GM20431 (cell line): ENCODE measurements around the gene NF1.
"Not testable (repeated sequence)": the region's sequence is repeated elsewhere in the genome, so short reads cannot be mapped to it uniquely, and the experiment has no call there.

ENCODE experiments used
- in situ Hi-C: fragments of 300-500 bp; cut with MseI, MboI; formaldehyde crosslinking; loops from one replicate; pipeline ENCODE4 v1.15.0; 2020; ENCODE audit warnings: low sequenced_read_pairs; ENCODE audit not compliant: unreplicated experiment

NF1 gene, protein sequence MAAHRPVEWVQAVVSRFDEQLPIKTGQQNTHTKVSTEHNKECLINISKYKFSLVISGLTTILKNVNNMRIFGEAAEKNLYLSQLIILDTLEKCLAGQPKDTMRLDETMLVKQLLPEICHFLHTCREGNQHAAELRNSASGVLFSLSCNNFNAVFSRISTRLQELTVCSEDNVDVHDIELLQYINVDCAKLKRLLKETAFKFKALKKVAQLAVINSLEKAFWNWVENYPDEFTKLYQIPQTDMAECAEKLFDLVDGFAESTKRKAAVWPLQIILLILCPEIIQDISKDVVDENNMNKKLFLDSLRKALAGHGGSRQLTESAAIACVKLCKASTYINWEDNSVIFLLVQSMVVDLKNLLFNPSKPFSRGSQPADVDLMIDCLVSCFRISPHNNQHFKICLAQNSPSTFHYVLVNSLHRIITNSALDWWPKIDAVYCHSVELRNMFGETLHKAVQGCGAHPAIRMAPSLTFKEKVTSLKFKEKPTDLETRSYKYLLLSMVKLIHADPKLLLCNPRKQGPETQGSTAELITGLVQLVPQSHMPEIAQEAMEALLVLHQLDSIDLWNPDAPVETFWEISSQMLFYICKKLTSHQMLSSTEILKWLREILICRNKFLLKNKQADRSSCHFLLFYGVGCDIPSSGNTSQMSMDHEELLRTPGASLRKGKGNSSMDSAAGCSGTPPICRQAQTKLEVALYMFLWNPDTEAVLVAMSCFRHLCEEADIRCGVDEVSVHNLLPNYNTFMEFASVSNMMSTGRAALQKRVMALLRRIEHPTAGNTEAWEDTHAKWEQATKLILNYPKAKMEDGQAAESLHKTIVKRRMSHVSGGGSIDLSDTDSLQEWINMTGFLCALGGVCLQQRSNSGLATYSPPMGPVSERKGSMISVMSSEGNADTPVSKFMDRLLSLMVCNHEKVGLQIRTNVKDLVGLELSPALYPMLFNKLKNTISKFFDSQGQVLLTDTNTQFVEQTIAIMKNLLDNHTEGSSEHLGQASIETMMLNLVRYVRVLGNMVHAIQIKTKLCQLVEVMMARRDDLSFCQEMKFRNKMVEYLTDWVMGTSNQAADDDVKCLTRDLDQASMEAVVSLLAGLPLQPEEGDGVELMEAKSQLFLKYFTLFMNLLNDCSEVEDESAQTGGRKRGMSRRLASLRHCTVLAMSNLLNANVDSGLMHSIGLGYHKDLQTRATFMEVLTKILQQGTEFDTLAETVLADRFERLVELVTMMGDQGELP (N-terminal part only)

DNA sequence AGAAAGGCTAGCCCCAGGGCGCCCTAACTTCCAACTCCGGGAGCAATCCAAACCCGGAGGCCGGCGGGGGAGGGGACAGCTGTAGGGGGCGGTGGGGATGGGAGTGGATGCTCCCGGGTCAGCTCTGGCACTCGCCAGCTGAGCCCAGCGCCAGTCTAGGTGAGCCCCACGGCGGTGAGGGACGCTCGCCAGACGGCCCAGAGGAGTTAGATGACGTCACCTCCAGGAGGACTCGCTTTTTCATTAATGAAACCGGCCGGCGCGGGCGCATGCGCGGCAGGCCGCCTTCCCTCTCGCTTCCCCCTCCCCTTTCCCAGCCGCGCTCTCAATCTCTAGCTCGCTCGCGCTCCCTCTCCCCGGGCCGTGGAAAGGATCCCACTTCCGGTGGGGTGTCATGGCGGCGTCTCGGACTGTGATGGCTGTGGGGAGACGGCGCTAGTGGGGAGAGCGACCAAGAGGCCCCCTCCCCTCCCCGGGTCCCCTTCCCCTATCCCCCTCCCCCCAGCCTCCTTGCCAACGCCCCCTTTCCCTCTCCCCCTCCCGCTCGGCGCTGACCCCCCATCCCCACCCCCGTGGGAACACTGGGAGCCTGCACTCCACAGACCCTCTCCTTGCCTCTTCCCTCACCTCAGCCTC, at the start of gene NF1:
Gene NF1 (plus strand): TSS at position 378 of the 636 bp plus-strand sequence. CDS start 333 bp downstream, outside the sequence.
- in situ Hi-C loops: no loop called here

DNA sequence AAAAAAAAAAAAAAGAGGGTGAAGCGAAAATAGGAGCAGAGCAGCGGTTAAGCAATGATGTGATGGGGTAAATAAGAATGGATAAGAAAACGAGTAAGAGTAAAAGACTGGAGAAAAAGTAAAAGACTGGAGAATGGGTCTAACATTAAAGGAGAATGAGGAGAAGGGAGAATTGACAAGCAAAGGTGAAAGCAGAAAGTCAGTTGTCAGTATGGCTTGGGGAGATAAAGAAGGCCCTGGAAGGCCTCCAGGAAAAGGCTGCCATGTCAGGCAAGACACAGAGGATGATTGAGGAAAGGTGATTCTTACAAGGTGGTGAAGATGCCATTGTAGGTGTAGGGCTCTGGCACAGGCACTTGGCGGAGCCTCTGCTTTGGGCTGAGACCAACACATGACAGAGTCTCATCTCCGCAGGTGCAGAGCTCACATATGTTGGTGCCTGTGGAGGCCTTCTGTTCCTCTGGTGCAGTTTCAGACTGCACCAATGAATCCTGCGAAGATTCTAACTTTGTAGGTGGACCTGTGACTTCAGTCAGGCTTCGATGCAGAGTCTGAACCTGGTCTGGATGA, 47.8 kb upstream of the NF1 start:
- in situ Hi-C loops: not testable (repeated sequence)

DNA sequence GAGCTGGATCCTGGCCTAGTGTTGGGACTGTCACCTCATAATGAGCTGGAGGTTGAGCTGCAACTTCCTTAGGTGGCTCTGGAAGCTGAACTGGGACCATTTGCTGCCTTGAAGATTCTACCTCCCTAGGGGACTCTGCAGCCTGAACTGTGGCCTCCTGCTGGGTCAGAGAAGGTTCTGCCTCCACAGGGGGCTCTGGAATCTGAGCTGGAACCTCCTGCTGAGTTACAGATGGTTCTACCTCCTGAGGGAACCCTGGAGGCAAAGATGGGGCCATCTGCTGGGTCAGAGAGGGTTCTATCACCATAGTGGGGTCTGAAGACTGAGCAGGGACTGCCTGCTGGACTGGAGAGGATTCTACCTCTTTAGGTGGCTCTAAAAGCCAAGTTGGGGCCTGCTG, 46.6 kb upstream of the NF1 start:
- in situ Hi-C loops: no loop called here

DNA sequence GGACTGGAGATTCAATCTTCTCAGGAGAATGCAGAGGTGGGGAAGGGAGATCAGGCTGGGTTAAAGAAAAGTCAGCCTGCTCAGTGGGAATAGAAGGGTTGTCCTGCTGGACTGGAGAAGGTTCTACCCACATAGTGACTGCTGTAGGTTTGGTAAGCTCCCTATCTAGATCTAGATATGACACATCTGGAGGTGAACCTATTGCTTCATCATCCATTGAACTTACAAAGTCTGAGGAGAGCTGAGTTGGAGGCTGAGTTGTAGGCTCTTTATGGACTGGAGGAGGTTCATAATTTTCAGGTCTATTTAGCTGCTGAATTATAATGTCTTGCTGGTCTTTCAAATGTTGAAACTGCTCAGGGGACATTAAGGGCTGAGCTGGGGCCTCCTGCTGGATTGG, 46.0 kb upstream of the NF1 start:
- in situ Hi-C loops: no loop called here

DNA sequence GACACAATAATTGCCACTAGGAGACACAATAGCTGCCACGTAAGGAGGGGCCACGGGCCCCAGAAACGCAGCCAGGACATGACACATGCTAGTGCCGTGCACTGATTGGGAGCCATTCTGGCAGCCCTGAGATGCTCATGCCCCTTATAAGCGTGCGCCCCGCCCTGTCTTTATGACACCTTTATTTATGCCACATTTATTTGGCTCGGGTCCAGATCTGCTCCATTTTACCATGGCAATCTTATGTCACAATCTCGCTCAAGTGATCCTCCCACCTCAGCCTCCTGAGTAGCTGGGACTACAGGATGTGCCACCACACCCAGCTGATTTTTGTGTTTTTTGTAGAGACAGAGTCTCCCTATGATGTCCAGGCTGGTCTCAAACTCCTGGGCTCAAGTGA, 43.8 kb upstream of the NF1 start:
- in situ Hi-C loops: no loop called here

DNA sequence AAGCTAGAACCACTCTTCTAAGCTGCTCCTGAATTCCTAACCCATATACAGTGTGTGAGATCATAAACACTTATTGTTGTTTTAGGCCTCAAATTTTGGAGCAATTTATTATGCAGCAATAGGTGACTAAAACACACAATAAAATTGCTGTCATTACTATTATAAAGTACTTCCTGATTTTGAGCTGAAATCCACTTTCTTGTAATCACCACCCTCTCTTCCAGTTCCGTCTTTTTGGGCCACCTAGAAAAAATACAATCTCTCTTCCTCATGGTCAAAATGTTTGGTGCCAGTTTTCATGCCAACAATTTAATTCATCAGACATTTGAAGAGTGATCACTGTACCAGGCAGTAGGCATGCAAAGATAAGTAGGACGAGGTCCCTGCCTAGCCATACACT, 43.3 kb upstream of the NF1 start:
- in situ Hi-C loops: no loop called here

DNA sequence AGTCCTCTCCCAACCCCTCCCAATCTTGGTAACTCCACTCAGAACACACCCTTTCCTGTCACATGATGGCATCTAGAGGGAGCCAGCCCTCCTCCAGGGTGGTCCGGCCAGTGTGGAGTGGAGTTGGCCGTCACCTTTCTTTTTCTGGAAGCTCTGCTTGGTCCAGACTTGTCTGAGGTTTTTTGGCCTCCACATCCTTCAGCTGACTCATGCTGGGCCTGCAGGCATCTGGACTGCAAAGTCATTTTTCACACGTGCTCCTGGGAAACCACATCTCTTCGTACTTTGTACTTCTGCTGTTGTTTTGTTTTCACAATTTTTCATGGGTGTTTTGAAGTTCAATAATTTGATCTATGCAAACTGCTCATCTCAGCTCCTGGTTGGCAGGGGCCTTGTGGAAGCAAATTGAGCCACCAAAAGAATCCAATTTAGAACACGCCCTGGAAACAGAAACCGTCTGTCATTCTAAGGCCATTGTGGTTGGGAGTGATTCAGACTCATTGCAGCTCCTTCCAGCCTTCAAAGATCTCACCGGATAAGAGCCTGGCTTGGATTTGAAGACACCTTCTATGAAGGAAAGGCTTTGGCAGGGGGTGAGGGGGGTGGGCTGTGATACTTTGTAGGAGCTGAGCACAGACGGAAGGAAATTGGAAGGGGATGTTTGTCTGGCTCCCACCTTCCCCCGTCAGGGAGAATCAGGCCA, 42.4 kb upstream of the NF1 start:
- in situ Hi-C loops: no loop called here

DNA sequence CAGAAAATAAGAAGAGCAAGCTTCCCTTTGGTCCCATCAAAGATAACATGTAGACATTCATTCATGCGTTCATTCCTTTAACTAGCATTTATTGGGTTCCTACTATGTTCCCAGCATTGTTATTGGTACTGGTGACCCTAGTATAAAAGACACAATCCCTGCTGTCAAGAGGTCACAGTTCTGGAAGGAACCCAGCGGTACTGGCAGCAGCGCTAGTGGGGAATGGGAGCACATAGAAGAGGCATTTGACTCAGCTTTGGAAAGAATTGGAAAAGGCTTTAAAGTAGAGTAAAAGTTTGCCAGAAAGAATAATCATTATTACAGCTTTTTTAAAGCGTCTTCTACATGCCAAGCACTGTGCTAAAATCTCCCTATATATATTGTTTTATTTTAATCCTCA, 41.7 kb upstream of the NF1 start:
- in situ Hi-C loops: no loop called here

DNA sequence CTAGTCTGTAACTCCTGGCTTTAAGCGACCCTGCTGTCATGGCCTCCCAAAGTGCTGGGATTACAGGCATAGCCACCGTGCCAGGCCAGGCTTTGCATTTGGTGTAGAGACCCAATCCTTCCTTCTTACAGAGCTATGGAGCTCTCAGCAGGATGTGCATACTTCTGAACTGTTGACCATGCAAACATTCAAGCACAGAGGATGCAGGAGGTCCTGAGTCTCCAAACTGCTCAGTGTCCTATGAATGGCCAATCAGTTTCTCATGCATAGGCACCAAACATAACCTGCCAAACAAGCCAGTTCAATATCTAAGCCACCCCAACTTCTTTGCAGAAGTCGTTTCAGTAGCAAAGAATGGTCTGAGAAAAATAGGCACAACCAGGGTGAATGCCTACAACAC, 40.0 kb upstream of the NF1 start:
- in situ Hi-C loops: no loop called here

DNA sequence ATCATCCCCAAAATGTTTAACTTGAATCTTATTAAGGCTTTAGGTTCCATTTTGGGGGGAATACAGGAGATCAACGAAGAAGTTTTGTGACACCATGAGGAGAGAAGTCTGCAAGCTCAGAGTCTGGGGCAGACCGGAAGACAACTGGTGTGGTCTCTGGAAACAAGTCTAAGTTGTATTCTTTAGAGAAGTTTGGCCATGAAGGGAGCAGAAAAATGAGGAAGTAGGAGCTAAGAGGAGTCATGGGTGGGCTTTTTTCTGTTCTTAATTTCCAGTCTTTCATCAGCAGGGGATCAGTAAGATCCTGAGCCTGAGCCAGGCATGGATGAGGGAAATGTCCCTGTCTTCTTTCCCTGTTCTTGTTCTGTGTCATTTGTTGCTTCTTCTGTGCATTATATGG, 35.8 kb upstream of the NF1 start:
- in situ Hi-C loops: no loop called here

DNA sequence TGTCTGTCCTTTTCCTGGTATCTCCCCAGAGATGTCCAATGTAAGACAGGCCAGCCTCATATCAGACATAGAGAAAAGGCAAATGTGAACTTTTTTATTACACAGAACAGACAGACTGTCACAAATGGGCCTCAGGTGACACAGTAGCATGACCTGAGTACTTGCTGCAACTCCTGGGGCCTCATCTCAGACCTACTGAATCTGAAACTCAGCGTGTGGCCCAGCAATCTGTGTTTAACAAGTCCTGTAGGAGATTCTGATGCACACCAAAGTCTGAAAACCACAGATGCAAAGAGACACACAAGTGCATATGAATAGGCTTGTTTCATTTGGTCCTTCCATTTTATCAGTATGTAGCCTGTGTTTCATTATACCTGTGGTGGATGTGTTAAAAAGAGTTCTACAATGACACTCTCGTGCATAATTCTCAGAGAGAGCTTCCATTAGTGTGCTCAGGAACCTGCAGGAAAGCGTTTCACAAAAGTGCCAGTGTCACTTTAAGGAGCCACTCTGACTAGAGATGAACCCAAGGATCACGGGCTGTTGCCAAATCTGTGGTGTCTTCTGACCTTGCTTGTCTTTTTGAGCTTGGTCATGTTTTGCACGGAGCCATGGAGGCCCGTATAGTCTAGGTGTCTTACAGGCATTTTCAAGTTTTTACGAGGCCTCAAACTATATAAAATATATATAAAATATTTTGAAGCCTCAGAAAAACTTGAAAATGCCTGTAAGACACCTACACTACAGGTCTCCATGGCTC, 33.8 kb upstream of the NF1 start:
- in situ Hi-C loops: no loop called here

DNA sequence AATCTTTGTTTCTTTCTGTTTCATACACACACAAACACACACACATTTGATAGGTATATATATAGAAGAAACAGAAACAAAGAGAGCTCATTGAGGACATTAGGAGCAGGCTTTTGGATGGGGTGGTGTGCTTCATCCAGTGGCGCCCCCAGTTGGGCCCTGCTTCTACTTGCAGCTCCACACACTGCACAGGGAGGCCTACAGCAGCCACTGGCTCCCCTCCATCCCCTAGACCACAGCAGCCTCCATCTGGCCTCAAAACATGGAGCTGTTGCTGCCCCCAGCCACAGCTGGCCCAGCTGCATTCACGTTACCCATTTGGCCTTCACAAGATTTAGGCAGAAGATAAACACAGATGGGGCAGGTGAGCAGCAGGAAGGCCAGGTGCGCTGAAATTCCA, 33.1 kb upstream of the NF1 start:
- in situ Hi-C loops: no loop called here

DNA sequence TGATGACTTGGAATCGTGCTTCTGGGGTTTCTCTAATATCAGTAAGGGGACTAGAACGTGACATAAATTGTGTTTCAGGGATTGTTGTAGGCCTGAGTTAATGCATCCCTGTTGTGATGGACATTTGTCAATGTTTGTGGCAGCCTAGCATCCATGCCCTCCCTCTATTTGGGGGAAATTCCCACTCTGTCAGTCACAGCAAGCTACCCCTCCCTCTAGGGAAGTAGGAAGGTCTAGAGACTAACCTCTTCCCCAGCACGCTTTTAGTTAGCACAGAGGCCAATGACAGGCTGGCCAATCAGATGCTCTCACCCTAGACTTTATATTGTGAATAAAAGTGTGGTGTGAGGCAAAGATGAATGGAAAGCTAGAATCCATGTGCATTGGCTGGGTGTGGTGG, 32.4 kb upstream of the NF1 start:
- in situ Hi-C loops: no loop called here

DNA sequence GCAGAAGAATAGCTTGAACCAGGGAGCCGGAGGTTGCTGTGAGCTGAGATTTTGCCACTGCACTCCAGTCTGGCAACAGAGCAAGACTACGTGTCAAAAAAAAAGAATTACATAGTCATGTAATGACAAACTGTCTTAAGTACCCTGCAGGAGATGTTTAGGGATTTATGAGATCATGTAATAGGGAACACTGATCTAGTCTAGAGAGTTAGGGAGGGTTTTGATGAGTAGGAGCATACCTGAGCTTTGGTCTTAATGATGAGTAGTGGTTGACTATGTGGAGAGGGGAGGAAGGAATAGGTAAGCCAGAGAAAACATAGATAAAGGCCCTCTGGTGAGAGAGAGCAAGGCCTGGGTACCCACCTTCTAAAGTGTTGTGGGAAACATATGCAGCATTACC, 30.1 kb upstream of the NF1 start:
- in situ Hi-C loops: no loop called here

DNA sequence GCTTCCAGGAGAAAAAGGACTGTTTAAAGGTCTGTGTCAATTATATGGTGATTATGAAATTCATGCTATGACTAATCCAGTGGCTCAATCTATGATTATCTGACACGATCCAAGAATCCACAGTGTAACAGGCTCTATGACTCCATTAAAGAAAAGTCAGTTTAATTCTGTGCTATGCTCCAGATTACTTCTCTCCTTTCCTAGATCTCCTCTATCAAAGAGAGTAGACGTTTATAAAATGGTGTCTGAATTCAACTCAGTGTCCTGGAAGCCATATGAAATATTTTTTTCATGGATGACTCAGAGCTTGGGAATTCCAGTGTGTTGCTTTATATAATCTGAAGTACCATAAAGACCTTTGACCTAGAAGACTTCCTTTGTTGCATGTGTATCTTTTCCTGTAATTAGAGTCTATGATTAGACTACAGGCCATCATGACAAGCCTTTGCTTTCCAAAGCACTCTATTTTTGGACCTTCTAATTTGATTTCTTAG, 27.0 kb upstream of the NF1 start:
- in situ Hi-C loops: no loop called here

DNA sequence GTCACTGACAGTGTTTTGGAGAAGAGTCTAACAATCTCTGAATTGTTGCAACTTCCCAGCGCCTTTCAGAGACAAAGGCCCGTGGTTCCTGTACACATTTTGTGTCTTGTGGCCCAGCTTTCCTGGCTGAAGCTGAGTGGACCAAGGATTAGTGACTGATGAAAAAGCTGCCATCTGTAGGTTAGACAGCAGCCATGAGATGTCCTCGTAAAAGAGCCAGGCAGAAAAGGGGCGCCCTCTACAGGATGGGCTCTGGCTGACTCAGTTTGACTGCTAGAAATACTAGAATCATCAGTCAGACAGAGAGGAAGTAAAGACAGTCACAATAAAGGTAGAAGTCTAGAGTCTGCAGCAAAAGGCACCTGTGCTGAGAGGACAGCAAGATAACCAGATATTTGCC, 26.5 kb upstream of the NF1 start:
- in situ Hi-C loops: no loop called here

DNA sequence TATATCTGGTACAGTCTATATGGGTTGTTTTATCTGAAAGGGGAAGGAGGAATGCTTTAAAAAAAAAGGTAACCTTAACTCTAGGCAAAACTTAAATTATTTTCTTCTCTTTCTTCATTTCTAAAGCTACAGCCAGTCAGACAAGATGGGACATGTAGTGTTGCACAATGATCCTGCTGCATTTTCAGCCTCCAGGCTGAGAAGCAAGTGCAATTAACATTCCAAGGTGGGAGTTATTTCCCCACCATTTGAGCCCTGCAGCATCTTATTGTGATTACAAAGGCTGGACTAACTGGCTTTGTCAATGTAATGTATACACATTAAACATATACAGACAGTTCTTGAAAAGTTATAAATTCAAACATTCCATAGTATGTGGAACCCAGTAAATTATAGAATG, 22.6 kb upstream of the NF1 start:
- in situ Hi-C loops: no loop called here

DNA sequence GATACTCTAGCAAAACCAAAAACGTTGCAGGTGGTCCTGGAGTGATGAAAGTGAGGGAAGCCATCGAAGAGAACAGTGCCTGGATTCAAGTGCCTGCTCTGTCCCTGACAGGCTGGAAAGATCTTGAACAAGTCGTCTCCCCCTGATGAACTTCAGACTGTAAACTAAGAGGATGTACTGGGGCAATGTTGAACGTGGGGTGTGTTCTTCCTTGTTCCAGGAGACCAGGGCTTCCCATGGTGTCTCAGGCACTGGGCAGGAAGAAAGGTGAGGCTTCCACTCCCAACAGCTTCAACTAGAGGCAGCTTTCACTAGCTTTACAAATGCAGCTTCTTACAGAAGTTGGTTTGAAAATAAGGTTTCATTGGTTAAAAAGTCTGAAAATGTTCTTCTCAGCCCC, 21.4 kb upstream of the NF1 start:
- in situ Hi-C loops: no loop called here
